ENCODE data around the gene SSBP3.

DNA sequence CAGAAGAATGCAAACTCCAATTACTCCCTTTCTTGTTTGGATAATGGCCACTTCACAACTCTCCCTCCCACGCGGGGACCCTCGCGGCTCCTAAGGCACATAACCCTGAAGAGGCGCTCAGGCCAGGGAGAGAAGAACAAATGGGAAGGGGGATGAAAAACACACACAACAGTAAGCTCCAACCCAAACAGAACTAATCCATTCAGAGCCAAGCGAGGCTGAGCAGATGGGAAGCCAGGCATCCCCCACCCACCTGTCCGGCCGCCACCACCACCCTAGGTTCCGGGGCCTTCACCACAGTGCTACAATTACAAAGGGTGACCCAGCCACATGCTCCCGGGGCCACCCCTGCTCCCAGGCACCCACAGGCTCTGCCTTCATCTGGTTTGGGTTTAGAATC, 104.7 kb downstream of the SSBP3 start:
- TF ChIP-seq ZNF274 (IDR thresholded peaks at IDR 0.05; ENCODE audit: low read depth, low read length) (no peak), YY1 (IDR thresholded peaks at IDR 0.05; ENCODE audit: insufficient read depth, insufficient read length) (no peak)
